NCI-H1436 treated with DMSO at 0.1 percent for 48 hours (cell line): ENCODE measurements around the gene RNF208.
"Not testable (repeated sequence)": the region's sequence is repeated elsewhere in the genome, so short reads cannot be mapped to it uniquely, and the experiment has no call there.

ENCODE experiments used
- DNase-seq: peaks from one replicate; lab custom pipeline; 2025; lab: John Stamatoyannopoulos, UW

Gene RNF208

DNA sequence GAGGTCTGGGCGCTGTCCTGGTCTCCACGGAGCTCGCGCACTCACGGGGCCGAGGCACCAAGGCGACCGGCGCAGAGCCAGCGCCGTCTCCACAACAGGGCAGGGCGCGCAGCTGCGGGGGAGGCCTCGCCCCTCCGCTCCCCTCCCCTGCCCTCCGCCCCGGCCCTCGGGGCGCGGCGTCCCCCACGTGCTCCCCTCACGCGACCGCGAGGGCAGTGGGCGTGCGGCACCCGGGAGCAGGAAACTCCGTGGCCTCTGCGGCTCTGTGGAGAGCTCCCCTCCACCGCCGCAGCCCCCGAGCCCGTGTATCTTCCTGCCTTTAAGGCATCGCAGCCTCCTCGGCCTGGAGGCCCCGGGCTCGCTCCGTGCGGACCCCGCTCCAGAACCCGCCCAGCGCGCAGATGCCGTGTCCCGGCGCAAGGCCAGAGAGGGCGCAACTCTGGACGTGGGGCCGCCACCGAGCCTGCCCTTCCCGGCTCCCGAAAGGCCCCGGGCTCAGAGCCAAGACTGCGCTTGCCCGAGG, 18.3 kb upstream of the RNF208 start:
- no peak for DNase-seq

DNA sequence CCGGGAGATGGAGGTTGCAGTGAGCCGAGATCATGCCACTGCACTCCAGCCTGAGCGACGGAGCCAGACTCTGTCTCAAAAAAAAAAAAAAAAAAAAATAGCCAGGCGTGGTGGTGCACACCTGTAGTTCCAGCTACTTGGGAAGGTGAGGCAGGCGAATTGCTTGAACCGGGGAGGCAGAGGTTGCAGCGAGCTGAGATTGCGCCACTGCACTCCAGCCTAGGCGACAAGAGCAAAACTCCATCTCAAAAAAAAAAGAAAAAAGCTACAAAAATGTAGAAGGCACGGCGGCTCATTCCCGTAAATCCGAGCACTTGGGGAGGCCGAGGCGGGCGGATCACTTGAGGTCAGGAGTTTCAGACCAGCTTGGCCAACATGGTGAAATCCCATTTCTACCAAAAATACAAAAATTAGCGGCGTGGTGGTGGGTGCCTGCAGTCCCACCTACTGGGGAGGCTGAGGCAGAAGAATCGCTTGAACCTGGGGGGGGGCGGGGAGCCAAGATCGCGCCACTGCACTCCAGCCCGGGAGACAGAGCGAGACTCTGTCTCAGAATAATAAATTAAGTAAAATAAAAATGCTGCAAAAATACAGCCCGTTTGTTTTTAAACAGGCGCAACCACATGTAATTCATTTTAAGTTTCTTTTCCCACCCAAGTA, 17.6 kb upstream of the RNF208 start:
- not testable (repeated sequence) for DNase-seq

DNA sequence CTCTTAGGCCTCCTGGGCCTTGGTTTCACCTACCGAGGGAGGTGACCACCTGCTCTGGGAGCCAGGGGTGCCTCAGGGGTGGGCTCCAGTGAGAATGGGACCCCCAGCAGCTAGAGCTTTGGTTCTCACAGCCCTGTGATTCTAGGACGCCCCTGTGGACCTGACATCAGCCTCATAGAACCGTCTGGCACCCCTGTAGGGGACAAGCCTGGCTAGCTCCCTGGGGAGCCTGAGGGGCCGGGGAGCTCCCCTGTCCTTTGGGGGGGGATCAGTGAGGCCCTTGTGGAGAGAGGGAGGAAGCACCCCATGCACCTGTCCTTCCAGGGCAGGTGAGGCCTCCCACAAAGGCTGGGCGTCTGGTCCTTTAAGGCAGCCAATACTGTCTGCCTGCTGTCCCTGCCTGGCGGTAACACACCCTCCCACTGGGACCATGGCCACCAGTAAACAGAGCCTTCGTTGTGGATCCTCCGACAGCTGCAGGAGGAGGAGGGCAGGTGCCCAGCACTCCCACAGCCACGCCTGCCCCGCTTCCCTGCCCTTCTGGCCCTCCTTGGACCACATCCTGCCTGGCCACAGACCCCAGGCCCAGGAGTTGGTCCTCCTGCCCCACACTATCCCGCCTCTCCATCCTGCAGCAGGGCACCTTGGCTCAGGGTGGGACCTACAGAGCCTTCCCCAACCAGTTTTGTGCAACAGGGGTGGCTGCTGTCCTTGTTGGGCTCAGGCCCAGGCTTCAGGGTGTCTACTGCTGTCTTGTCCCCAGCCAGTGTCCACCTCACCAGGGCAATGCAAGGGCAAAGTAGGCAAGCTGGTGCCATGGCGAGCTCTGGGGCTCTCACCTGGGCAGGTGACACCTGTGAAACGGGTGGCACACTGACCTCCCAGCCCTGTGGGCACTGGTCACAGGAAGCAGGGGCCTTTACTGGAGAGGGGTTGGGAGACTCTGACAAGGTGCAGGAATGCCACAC, 16.0 kb upstream of the RNF208 start:
- no peak for DNase-seq

DNA sequence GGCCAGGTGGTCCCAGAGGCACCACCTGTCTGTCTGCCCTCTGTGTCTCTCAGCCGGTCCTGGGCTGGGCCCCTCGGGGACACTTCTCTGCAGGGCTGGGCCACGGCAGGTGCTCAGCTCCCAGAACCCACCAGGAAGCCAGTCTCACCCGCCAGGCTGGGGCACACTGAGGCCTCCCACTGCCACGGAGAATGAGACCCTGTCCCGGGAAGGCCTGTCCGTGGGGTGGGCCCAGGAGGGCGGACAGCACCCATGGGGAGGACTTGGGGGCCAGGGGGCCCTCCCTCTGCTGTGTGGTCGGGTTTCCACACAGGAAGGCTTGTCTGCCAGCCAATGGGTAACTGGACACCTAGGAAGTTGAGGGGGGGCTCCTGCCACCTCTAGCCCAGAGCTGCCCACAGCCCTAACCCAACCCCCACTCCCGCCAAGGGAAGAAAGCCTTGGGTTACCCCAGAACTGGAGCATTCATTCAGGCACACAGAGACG, 14.9 kb upstream of the RNF208 start:
- DNase-seq = no peak

DNA sequence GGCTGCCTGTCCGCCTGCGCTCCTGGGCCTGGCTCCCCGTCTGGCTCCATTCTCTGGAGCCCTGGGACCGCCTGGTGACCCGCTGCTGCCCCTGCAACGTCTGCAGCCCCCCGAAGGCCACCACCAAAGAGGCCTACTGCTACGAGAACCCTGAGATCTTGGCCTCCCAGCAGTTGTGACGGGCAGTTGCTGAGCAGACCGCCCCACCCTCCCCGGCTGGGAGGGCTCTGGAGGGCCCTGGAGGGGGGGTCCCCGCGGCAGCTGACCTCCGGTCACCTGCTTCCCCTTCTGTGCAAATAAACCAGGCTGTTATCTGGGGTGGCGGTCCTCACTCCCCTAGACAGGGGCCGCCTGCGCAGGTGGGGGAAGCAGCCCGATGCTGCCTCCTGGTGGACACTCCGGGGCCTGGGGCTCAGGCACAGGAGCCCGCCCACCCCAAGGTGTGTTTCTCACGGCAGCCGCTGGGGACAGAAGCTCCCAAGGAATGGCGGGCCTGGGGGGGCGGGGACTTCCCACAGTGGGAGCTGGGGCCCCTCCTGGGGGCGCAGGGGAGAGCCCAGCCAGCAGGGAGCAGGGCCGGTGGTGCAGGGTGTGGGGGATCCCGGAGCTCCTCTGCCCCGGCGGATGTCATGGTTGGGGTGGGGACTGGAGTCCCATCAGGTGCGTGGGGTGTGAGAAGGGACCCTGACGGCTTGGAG, 14.3 kb upstream of the RNF208 start:
- DNase-seq = peak; percentile 52

DNA sequence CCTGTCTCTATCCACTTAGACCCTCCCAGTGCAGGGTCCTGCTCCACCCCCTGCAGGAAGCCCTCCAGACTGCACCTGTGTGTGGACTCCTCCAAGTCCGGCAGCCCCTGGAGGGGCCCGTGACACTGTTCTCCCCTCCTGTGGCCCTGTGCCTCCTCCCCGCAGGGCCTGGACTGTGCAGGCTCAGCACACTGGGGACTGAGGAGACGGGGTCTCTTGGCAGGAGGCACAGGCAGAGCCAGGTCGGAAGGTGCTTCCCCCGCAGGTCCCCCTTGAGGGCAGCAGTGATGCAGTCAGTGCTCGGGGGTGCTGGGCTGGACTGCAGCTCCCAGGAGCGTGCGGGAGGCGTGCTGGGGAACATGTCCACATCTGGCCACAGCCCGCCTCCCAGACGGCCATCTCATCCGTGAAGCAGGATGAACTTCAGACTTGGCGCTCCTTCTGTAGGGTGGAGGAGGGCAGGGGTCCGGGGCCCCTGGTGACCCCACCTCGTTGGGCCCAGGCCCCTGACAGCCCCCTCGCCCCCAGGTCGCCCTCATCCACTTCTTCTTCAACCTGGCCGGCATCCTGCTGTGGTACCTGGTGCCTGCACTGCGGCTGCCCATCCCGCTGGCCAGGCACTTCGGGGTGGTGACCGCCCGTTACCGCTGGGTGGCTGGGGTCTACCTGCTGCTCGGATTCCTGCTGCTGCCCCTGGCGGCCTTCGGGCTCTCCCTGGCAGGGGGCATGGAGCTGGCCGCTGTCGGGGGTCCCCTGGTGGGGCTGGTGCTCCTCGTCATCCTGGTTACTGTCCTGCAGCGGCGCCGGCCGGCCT, 13.6 kb upstream of the RNF208 start:
- no peak for DNase-seq

DNA sequence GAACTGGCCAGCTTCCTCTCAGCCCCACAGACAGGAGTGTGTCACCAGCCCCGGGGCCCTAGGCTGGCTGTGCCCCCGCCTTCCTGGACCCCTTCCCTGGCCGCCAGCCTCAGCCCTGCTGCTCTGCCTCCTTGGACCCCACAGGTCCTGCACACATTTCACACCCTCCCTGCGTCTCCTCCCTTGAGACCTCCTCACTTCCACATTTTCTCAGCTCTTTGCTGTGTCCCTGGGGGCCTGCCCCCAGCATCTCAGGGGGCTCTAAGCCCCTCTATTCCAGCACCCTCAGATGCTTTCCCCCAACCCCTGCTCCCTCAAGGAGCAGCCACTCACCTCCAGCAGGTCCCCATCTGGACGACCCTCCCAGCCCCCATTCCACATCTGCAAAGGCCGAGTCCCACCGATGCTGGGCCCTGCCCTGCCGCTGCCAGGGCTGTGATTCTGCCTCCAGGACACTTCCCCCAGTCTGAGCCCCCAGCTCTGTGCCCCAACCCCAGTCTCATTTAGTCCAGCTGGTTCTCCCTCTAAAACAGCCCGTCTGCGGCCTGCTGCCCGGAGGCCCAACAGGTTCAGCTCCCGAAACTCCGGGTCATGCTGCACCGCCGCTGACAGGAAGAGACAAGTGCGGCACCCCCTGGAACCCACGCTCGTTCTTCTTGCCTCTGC, 12.9 kb upstream of the RNF208 start:
- DNase-seq = no peak

DNA sequence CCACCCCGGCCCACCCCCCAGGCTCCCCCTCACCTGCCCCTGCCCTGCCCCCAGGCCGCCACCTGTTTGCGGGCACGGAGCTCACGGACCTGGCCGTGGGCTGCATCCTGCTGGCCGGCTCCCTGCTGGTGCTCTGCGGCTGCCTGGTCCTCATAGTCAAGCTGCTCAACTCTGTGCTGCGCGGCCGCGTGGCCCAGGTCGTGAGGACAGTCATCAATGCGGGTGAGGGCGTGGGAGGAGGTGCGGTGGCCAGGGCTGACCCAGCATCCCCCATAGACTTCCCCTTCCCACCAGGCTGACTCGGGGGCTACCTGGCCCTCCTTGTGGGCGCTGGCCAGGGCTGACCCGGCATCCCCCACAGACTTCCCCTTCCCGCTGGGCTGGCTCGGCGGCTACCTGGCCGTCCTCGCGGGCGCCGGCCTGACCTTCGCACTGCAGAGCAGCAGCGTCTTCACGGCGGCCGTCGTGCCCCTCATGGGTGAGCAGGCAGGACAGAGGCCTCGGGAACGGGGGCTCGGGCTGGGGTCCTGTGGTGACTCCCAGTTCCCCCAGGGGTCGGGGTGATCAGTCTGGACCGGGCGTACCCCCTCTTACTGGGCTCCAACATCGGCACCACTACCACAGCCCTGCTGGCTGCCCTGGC, 12.1 kb upstream of the RNF208 start:
- DNase-seq = no peak

DNA sequence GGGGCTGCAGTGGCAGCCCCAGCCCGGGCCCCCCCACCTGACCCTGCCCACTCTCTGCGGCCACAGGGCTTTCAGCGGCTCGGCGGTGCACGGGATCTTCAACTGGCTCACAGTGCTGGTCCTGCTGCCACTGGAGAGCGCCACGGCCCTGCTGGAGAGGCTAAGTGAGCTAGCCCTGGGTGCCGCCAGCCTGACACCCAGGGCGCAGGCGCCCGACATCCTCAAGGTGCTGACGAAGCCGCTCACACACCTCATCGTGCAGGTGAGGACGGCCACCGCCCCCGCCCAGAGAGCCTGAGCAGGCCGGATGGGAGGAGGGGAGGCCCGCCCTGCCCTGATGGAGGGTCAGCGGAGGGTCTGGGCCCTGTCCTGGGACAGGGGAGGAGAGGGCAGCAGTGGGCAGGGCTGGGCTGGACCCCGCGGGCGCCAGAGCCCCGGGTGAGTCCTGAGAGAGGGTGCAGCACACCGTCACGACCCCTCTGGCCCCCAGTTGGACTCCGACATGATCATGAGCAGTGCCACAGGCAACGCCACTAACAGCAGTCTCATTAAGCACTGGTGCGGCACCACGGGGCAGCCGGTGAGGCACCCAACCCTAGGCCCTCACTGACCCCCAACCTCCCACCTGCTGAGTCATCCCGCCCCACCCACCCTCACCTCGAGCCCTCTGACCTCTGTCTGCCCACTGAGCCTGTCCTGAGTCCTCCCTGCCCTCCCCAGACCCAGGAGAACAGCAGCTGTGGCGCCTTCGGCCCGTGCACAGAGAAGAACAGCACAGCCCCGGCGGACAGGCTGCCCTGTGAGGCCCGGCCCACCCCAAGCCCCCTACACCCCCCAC, 11.3 kb upstream of the RNF208 start:
- DNase-seq = no peak

DNA sequence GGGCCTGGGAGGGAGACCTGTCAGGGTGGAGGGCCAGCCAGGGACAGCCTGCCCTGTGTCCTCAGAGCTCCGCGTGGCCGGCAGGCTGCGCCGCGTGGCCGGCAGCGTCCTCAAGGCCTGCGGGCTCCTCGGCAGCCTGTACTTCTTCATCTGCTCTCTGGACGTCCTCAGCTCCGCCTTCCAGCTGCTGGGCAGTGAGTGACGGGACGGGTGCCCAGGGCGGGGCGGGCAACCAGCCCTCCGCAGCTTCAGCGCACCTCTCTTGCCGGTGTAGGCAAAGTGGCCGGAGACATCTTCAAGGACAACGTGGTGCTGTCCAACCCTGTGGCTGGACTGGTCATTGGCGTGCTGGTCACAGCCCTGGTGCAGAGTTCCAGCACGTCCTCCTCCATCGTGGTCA, 10.5 kb upstream of the RNF208 start:
- DNase-seq = no peak

DNA sequence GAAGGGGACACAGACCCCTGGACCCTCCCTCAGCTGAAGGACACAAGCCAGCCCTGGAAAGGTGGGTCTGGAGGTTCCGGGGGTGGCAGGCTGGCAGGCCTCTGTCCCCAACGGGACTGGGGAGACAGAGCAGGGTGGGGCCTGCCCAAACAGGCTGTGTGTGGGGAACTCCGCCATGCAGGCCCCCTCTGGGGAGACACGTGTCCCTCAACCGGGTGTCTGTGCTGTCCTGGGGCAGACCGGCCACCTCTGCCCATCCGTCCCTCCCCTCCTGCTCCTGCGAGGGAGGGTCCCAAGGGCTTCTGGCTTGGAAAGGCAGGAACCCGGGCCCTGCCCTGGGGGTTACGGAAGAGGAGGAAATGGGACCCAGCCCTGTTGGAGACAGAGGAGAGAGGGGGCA, 10.1 kb upstream of the RNF208 start:
- DNase-seq = no peak

DNA sequence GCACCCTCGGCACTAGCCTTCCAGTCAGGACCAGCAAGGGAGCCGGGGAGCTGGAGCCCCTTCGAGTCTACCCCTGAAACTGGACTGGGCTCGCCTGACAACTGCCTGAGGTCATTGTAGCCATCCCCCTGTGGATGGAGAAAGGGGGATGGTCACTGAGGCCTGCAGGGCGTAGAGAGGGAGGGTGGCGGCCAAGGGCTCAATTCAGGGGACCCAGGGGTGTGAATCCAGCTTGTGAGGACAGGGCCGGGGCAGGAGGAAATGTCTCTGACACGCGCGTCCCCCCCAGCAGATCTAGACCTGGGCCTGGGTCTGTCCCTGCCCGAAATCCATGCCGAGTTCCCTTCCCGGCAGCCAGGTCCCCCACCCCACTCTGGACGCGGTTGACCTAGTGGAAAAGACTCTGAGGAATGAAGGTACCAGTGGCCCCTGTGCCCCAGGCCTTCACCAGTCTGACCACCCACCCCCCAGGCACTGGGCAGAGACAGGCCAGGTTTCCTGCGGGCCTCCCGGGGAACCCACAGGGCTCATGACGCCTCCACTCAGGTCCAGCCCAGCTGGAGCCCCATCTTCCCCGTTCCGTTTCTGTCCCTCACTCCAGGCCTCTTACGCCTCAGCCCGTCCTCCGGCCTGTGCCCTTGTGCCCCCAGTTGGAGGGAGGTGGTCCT, 9.5 kb upstream of the RNF208 start:
- no peak for DNase-seq

DNA sequence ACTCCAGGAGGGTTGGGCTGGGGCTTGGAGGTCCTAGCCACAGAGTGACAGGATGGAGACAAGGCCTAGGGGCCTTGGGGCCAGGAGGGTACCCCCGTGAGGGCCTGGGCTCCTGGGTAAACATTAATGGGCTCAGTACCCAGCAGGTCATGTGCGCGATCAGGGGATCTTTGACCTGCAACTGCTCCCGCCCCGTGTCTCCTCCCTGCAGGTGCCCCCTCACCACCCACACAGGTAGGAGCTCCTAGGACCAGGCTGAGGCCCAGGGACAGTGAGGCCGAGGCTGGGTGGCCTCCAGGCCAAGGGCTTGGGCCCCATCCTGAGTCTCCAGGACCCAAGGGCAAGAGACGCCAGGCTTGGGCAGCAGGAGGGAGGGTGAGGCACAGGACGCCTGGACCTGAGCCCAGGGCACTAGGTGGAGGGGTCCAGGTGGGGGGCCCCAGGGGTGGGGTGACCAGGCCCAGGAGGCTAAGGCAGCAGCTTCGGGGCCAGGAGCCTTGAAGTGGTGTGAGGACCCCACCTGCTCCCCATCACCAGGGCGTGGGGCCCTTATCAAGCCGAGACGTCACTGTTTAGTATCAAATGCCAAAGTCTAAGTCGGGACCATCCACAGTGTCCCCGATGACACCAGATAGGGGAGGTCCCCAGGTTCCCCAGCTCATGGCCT, 8.8 kb upstream of the RNF208 start, which contains the start of gene SLC34A3:
TSS of gene SLC34A3 (plus strand) at position 197 of the 667 bp plus-strand sequence. CDS start 802 bp downstream, outside the sequence.
- DNase-seq = no peak

DNA sequence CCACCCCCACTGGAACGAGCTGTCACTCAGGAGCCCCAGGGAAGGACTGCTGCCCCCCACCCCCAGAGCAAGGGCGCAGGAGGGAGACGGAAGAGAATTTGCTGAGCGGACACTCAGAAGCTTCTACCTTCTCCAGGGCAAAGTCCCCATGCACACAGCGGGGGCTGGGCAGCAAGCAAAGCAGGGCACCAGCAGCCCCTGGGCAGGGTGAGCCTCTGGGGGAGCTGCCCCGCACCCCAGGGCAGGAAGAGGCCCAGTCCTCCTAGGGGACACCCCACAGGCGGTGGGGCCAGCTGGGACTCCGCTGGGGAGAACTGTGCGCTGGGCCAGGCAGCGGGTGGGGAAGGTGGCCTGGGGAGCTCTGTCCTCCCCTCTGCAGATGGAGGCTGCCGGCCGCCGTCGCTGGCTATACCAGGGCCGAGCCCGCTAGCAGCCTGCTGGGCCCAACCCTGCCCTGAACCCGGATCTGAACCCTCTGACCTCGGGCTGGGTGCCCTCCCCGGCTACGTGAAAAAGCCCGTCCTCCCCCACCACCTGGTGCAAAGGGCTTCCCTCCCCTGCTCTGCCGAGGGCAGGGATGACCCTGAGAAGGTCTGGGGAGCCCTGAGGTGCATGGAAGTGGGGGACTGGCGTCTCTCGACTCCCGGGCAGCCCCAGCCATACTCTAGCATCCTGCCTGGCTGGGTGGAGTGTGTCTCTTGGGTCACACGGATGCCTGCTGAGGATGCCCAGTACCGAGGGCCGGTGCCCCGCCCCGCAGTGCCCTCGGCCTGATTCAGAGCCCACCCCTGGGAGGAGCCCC, 8.1 kb upstream of the RNF208 start:
- DNase-seq = no peak

DNA sequence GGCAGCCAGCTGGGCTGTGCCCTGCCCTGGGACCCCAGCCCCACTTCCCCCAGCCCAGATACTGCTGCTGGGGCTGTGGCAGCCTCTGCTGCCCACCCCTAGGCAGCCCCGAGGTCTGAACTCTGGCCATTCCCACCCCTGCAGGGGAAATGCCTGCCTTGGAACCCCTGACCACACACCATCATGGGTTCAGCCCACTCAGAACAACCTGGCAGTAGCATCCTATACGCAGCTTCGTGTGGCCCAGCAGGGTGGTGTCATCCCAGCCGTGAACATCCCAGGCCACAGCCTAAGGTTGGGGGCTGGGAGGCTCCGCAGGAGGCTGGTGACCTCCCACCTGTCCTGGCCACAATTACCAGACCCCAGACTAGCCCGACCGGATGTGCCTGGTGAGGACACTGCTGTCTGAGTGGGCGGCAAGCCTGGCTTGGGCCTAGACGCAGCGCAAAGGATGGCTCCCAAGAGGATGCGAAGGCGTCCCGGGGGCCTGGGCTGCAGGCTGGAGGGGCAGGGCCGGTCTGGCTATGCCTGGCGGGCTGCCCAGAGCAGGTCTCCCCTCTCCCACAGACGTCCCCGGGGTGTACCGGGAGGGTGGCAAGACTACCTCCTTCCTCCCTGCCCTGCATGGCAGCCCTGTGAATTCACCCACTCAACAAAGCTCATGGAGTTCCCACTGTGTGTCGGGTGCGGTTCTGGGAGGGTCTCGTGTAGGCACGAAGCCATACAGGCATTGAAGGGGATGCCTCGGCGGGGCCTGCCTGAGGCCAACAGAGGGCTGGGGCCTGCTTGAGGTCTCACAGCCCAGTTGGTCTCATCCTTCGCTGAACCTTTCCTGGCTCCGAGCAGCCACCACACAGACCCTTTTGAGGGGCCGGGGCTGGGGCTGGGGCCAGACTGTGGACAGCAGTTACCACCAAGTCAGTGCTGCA, 7.2 kb upstream of the RNF208 start:
- DNase-seq = no peak

DNA sequence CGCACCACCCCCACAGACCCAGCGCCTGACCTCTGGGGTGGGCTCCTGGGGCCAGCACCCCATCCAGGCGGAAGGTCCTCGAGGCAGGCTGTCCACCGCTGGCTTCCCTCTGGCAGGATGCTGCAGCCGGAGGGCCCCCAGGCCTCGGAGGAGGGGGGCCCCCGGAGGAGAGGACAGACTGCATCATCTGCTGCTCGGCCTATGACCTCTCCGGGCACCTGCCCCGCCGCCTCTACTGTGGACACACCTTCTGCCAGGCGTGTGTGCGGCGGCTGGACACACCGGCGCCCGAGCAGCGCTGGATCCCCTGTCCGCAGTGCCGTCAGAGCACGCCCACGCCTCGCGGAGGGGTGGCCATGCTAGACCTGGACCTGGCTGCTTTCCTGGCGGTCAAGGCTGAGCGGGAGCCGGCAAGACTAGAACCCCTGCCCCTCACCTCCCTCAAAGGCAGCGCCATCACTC, 6.5 kb upstream of the RNF208 start:
- no peak for DNase-seq
